OCI-M2 (cell line): ENCODE data around the gene ELOVL3.

Experiments used
- DNase-seq: peaks from one replicate; lab custom pipeline; 2025; ENCODE audit not compliant: unreplicated experiment; lab: John Stamatoyannopoulos, UW

The ELOVL3 gene

GRCh38 chr10:102226542-102226870, 407 bp downstream of the ELOVL3 start:
- no peak for DNase-seq

GRCh38 chr10:102227050-102227449, 951 bp downstream of the ELOVL3 start:
- no peak for DNase-seq

- DNase-seq, result peak; percentile 59
Measured at GRCh38 chr10:102229810-102230263, 3.7 kb downstream of the ELOVL3 start.

DNA sequence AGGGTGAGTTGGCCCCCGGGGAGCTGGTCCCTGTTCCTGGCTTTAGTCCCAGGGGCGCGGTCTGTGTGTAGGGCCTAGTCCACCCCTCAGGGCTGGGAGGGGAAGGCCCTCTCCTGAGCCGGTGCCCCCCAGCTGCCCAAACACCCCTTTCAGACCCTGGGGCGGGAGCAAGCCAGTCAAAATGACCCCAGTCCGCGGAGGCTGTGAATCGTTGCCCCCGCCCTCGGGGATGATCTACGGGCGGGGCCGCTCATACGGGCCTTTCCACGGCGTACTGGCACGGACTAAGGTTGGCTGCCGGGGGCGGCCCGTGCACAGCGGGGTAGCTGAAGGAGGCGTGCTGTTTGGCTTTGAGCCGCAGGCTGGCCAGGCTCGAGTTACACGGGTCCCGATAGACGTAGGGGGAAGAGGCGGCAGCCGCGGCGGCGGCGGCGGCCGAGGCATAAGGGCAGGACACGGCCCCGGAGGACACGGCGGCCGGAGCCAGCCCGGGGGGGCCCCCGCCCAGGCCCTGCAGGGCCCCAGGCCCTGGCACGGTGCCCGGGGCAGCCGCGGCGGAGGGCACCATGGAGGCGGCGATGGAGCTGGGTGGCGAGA, 4.3 kb downstream of the ELOVL3 start:
- DNase-seq, result no peak

DNA sequence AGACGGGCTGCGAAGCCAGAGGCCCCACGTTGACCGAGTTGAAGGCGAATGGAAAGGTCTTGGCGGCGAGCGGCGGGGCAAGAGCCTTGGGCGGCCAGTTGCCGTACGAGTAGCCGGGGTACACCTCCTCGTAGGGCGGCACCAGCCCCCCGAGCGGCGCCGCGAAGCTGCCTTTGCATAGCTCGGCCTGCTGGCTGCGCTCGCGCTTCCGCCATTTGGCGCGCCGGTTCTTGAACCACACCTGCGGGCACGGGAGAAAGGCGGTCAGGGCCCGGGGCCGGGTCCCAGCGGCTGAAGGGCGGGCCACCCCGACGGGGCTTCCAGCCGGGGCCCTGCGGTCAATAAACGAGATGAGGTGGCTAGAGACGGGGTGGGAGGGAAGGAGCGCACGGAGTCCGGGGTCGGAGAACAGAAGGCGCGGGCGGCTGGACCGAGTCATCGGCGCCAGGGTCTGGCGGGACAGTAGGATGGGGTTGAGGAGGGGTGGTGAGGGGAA, 4.8 kb downstream of the ELOVL3 start:
- DNase-seq, result no peak

DNA sequence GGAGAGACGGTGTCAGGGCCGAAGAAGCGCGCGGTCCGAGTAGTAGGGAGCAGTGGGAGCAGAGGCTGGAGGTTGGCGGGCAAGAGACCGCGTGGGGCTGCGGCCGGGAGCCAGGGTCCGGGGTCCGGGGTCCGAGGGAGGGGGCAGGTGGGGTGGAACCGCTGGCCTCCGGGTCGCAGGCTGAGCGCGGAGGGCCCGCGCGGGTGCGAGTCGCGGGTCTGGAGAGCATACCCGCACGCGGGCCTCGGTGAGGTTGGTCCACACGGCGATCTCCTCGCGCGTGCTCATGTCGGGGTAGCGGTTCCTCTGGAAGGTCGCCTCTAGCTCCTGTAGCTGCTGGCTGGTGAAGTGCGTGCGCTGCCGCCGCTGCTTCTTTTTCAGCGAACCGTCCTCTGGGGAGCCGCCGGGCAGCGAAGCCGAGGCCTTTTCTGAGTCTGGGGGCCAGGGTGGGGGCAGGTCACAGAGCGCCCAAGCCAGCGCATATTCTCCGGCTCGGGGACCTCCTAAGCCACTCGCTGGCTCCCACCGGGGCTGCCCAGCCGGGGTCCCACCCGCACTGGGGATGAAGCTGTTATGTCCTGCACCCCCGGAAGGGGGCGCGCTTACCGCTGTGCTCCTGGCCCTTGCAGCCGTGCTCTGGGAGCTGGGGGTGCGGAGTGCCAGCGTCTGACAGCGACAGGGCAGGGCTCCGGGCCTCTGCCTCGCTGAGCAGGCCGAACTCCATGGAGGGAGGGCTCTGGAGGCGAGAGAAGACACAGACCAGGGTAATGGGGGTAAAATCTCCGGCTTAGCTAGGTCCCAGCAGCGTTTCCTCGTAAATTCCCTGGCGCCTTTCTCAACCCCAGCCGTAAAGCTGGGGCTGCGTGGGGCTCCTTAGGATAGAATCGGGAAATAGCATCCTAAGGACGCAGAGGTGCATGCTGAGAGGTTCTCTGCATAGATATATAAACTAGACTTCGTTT, 5.5 kb downstream of the ELOVL3 start:
- peak; percentile 46 for DNase-seq

GRCh38 chr10:102233997-102234396, 7.9 kb downstream of the ELOVL3 start:
- no peak for DNase-seq

DNA sequence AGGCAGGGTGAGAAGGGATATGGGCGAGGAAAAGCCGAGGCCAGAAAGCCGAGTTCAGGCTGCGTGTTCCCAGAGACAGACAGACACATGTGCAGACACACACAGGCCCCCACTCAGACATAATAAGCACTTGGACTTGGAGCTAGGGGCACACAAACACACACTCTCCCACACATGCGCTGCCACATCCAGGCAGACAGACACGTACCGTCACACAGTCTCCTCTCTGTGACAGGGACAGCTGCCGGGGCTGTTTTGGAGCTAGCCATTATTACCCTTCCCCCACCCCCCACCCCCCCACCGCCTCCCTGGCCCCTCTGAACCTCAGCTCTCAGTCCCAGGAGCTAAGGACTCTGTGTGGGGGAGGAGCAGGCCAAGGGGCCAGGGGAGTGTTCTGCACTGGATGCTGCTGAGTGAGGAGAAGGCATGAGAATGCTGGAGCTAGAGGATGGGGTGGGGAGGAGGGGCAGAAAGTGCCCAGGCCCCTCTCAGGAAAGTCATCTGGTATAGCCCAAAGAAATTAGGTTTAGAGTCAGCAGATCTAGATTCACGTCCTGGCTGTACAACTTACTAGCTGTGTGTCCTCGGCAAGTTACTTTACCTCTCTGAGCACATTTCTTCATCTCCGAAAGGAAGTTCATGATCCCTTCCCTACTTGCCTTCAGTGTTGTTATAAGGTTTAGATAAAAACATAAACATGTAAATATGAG, 8.9 kb downstream of the ELOVL3 start:
- no peak for DNase-seq

- DNase-seq, result no peak
Measured at GRCh38 chr10:102235598-102235920, 9.5 kb downstream of the ELOVL3 start.

DNA sequence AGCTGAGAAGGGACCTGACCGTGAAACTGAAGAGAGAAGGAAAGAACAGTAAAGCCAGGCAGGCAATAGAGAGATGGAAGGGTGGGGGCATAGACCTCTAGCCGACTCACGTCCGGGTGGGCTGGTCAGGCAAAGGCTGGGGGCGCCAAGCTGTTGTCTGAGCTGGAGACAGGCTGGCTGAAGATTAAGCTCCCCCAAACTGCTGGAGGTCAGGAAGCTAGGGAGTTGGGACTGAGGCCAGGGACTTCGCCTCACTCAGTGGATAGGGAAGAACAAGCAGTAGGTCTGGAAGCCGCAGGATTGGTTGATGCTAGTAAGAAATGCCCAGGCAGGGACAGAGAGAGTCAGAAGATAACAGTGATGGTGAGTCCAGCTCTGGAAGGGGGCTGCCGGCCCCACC, 9.9 kb downstream of the ELOVL3 start:
- DNase-seq, result no peak

DNA sequence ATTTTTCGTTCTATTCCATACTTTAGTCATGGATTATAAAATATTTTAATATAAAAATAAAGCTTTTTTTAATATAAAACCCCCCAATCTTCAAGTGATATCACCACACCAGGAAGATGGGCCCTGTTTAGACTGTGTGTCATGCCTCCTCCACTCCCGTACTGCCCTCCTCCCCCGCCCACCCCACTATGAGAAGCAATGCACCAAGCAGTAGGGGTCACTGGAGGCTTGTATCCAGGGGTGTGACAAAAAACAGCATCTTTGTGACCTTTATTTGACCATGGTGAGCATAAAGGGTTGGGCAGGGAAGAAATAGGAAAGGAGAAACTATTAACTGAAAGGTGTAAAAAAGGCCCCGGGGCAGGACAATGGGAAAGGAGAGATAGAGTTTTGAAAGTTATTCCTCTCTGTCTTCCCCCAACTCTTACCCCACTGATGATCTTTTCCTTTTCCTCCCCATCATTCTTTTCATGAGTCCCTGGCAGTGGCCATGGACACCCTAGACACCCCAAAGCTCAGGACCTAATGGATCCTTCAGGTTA, 11.7 kb downstream of the ELOVL3 start:
- DNase-seq, result no peak

DNA sequence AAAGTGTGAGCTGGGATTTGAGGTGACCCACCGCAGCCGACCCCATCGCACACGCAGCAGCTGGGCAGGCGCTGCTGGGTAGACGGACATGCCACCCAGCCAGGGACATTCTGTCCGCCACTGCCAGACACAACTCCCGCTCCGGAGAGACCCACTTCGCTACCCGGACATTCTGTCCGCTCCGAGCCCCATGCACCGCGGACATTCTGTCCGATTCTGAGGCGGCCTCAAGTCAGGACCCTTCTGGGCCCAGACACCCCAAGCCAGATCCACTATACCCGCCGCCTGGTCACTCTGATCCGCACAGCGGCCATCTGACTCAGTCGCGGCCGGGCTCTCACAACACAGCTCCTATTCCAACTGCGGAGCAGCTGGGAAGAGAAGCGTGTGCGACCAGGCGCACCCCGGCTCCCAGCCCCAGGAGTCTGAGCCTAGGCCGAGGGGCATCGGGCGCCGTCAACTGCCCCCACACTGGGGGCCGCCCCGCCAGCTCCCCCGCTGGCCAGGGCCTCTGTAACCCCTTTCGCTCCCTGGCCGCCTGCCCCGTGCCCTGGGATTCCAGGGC, 14.4 kb downstream of the ELOVL3 start:
- DNase-seq, result no peak

- no peak for DNase-seq
Measured at GRCh38 chr10:102241032-102241443, 14.9 kb downstream of the ELOVL3 start.

DNA sequence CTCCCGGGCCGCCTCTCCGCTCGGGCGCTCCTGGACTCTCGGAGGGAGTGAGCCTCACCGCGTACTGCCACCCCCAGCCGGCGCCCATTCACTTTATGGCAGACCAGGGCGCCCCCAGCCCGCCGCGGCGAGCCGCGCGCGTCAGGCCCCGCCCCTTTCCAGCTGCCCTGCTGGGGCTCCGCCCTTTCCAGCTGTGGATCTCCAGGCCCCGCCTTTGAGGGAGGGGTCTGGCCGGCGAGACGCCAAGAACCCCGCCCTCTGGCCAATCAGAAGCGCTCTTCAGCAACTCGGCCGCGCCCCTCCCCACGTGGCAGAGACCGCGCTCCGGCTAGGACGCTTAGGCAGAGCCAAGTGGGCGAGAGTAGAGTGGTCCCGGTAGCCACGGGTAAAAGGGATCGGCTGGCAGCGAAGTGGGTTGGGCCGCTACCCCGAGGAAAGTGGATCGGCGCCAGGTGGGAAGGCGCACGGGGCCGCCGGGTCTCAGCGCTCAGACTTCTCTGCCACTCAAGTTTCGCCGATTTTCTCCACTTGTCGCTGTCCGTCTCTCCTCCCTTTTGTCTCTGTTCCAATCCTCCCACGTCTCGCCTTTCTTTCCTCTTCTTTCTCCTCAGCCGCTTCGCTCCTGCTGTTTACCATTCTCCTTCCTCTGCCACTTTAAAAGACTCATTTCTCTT, 15.5 kb downstream of the ELOVL3 start, which contains the start of gene PITX3:
TSS of gene PITX3 (minus strand) at position 69 of the 674 bp plus-strand sequence. CDS start 9,432 bp downstream, outside the sequence.
- peak; percentile 84 for DNase-seq

DNA sequence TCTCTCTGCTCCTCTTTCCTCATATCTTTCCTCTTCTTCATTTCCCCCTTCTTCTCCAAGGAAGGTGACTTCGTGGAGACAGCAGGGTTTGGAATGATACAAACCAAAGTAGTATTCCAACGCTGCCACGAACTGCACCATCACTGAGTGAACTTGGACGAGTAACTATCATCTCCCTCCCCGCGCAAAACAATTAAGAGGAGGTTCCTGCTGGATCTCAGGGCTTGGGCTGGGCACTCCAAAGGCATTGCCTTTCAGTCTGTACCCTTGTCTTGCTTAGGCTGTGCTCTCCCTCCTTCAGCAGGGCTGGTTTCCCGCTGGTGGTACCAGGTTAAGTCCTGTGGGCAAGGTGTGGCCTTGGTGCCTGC, 16.0 kb downstream of the ELOVL3 start:
- DNase-seq, result no peak

- no peak for DNase-seq
Measured at GRCh38 chr10:102243309-102243708, 17.2 kb downstream of the ELOVL3 start.

GRCh38 chr10:102245082-102245931, 19.2 kb downstream of the ELOVL3 start, which contains the start of gene GBF1:
TSS of gene GBF1 (plus strand) at chr10:102245532. CDS start at chr10:102258939, 13,407 bp downstream.
- DNase-seq, result peak; percentile 97

DNA sequence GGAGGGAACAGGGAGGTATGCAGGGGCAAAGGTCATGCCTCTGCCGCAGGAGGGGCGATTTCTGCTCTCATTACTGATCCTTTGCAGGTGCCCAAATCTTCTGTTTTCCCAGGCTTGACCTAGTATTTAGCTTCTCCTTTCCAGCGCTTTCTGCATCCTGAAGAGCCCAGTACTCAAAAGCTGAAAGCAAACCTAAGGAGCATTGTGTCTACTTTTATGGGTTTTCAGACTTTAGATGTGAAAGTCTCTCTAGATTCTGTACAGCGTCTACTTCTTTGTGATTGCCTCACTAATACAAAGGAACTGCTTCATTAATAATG, 19.8 kb downstream of the ELOVL3 start:
- DNase-seq, result no peak

DNA sequence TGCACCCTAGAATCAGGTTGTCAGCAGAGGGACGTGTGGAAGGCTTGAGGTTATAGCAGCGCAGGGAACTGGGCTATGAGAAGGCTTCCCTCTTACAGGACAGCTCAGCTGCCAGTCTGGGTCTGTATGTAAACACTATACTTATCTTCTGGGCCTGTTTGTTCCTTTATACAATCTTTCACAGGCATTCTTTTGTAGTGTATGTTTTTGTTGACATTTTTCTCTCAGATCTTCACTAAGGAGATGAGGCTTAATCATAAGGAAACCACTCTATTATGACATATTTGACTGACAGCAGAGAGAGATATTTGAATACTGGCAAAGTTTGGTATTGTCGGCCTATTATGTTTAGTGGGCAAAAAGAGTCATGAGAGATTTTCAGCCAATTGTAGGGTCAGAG, 20.2 kb downstream of the ELOVL3 start:
- no peak for DNase-seq

DNA sequence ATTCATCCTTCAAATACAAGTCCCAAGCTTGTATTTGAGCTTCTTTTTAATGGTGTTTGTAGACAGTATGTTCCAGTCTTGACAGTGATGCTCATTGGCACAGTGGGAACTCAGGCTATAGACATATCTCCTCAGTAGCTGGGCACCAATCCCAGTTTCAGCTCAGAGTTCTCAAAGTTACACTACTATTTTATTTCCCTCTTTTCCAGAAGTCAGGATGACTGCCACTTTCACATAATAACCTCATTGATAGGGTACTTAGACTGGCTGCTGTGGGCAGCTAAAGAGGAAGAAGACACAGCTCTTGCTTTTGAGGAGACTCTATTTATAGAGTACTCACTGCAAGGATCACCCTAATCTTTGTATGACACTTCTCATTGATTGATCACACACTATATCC, 21.6 kb downstream of the ELOVL3 start:
- no peak for DNase-seq
